GM23338 (cell line): ENCODE data around the gene TP53BP2. TPM values are rescaled to one million over a fixed set of nuclear protein-coding genes. Genes with fewer than 3 reads are reported as not detected.

Experiments
- ATAC-seq: fragments of 200-7000 bp; cut with Tn5 transposase; 3 replicates; pipeline ENCODE4 v1.9.1; 2020
- DNase-seq: peaks from one replicate; pipeline ENCODE4 v3.0.0-alpha.2; 2015; ENCODE audit warnings: low spot score
- H2AFZ ChIP-seq: fragments of 200-600 bp; sonication (generic); 2 replicates; pipeline ENCODE4 v1.8.0; 2016; ENCODE audit warnings: antibody characterized with exemption, mild to moderate bottlenecking, moderate library complexity
- H3F3A ChIP-seq: fragments of 200-600 bp; sonication (generic); replicated peaks from 2 replicates; pipeline ENCODE4 v1.8.0; 2017; ENCODE audit warnings: antibody characterized with exemption, mixed run types, low read depth
- H3K27ac ChIP-seq: fragments of 200-600 bp; sonication (generic); 2 replicates; pipeline ENCODE4 v1.6.1; 2016; ENCODE audit warnings: low read depth
- H3K27me3 ChIP-seq: fragments of 200-600 bp; sonication (generic); 2 replicates; pipeline ENCODE4 v1.8.0; 2016; ENCODE audit warnings: mild to moderate bottlenecking, mixed run types, moderate library complexity; ENCODE audit not compliant: insufficient read depth
- H3K36me3 ChIP-seq: fragments of 200-600 bp; sonication (generic); 2 replicates; pipeline ENCODE4 v1.8.0; 2016; ENCODE audit warnings: mild to moderate bottlenecking; ENCODE audit not compliant: insufficient read depth
- H3K4me1 ChIP-seq: fragments of 200-600 bp; sonication (generic); 2 replicates; pipeline ENCODE4 v1.8.0; 2016; ENCODE audit warnings: mild to moderate bottlenecking, moderate library complexity; ENCODE audit not compliant: insufficient read depth
- H3K4me2 ChIP-seq: fragments of 200-600 bp; sonication (generic); 2 replicates; pipeline ENCODE4 v1.7.1; 2017; ENCODE audit warnings: mixed run types
- H3K4me3 ChIP-seq: fragments of 200-600 bp; sonication (generic); 2 replicates; pipeline ENCODE4 v1.6.1; 2016; ENCODE audit warnings: mixed run types
- H3K79me2 ChIP-seq: fragments of 200-600 bp; sonication (generic); replicated peaks from 2 replicates; pipeline ENCODE4 v1.8.0; 2017; ENCODE audit warnings: mild to moderate bottlenecking; ENCODE audit not compliant: insufficient read depth
- H3K9me2 ChIP-seq: fragments of 200-600 bp; sonication (generic); 2 replicates; pipeline ENCODE4 v1.8.0; 2017; ENCODE audit not compliant: insufficient read depth
- H4K20me1 ChIP-seq: fragments of 200-600 bp; sonication (generic); replicated peaks from 2 replicates; pipeline ENCODE4 v1.8.0; 2017; ENCODE audit warnings: mild to moderate bottlenecking; ENCODE audit not compliant: insufficient read depth
- H3K27ac Mint-ChIP-seq: 2 replicates; pipeline ENCODE4 v1.8.0; 2020; ENCODE audit warnings: inconsistent platforms, mild to moderate bottlenecking, moderate library complexity, mixed read lengths
- H3K27me3 Mint-ChIP-seq: 3 replicates; pipeline ENCODE4 v1.8.0; 2022; ENCODE audit warnings: low read depth, mild to moderate bottlenecking, moderate library complexity, mixed read lengths, inconsistent platforms; ENCODE audit not compliant: insufficient read depth, poor library complexity
- H3K36me3 Mint-ChIP-seq: 3 replicates; pipeline ENCODE4 v1.8.0; 2021; ENCODE audit warnings: low read depth, mild to moderate bottlenecking, inconsistent platforms, moderate library complexity, mixed read lengths
- H3K4me1 Mint-ChIP-seq: 3 replicates; pipeline ENCODE4 v1.8.0; 2020; ENCODE audit warnings: mild to moderate bottlenecking, inconsistent platforms, mixed read lengths
- H3K4me3 Mint-ChIP-seq: 3 replicates; pipeline ENCODE4 v1.8.0; 2021; ENCODE audit warnings: moderate library complexity, mild to moderate bottlenecking, inconsistent platforms, mixed read lengths
- H3K9me3 Mint-ChIP-seq: 3 replicates; pipeline ENCODE4 v1.8.0; 2020; ENCODE audit warnings: moderate library complexity, mild to moderate bottlenecking, inconsistent platforms, mixed read lengths
- CREB1 ChIP-seq: fragments of 250-450 bp; sonication (Bioruptor Pico); IDR thresholded peaks from 2 replicates; pipeline ENCODE4 v1.5.0; 2020; ENCODE audit warnings: low read depth, mild to moderate bottlenecking, moderate library complexity
- CTCF ChIP-seq, 2 experiments: fragments of 200-600 bp in 1 of 2; sonication (generic) in 1 of 2; conservative IDR thresholded peaks; 2 replicates each; pipeline versions ENCODE4 v1.5.1 to v1.6.1; 2016 to 2017; ENCODE audit warnings: antibody characterized with exemption in 2 of 2, low read depth in 2 of 2, mild to moderate bottlenecking in 2 of 2, moderate library complexity in 1 of 2
- EZH2 ChIP-seq: fragments of 200-600 bp; sonication (generic); IDR thresholded peaks from one replicate; pipeline ENCODE4 v1.8.0; 2017; ENCODE audit warnings: antibody characterized with exemption, mild to moderate bottlenecking, low read depth; ENCODE audit not compliant: unreplicated experiment
- EZH2phosphoT487 ChIP-seq: fragments of 200-600 bp; sonication (generic); IDR thresholded peaks from one replicate; pipeline ENCODE4 v1.8.1; 2018; ENCODE audit warnings: antibody characterized with exemption; ENCODE audit not compliant: unreplicated experiment
- JUNB ChIP-seq: IDR thresholded peaks from one replicate; pipeline ENCODE4 v1.6.1; 2016; ENCODE audit warnings: antibody characterized with exemption; ENCODE audit not compliant: unreplicated experiment
- NANOG ChIP-seq: IDR thresholded peaks from 2 replicates; pipeline ENCODE4 v1.6.1; 2016; ENCODE audit warnings: antibody characterized with exemption, borderline replicate concordance
- POLR2AphosphoS5 ChIP-seq: IDR thresholded peaks from 2 replicates; pipeline ENCODE4 v1.6.1; 2016; ENCODE audit warnings: antibody characterized with exemption, low read depth
- STAT1 ChIP-seq: IDR thresholded peaks from one replicate; pipeline ENCODE4 v1.6.1; 2016; ENCODE audit warnings: antibody characterized with exemption; ENCODE audit not compliant: unreplicated experiment
- ZNF114 ChIP-seq: fragments of 250-450 bp; sonication (Bioruptor Pico); IDR thresholded peaks from 2 replicates; pipeline ENCODE4 v1.5.0; 2020; ENCODE audit warnings: mild to moderate bottlenecking, moderate library complexity
- ZNF331 ChIP-seq: fragments of 250-450 bp; sonication (Bioruptor Pico); IDR thresholded peaks from 2 replicates; pipeline ENCODE4 v1.5.0; 2020; ENCODE audit warnings: low read depth, mild to moderate bottlenecking, moderate library complexity
- ZNF462 ChIP-seq: fragments of 250-450 bp; sonication (Bioruptor Pico); IDR thresholded peaks from 2 replicates; pipeline ENCODE4 v1.5.0; 2020; ENCODE audit warnings: mild to moderate bottlenecking, moderate library complexity
- polyA plus RNA-seq: library from polyadenylated mRNA; unstranded; fragments of >200 nt; fragmentation: Nextera tagmentation; extraction: Ambion mirVana; gene quantifications from 2 replicates; pipeline ENCODE4 v1.2.1, GENCODE V29; 2016
- total RNA-seq: library from RNA; depleted of rRNA; stranded (reverse); fragments of >200 nt; shearing (Covaris generic); gene quantifications from 2 replicates; pipeline ENCODE4 v1.2.3, GENCODE V29; 2014
- TF ChIP-seq, protein P1 (sequence below): IDR thresholded peaks from one replicate; pipeline ENCODE4 v1.6.1; 2018; ENCODE audit warnings: antibody characterized with exemption; ENCODE audit not compliant: unreplicated experiment
- TF ChIP-seq, protein P2 (sequence below): IDR thresholded peaks from 2 replicates; pipeline ENCODE4 v1.6.1; 2016; ENCODE audit warnings: antibody characterized with exemption

TP53BP2 gene
- total and polyA plus RNA-seq, 2 experiments from 2014 or later = 10.1 to 32.9 TPM

DNA sequence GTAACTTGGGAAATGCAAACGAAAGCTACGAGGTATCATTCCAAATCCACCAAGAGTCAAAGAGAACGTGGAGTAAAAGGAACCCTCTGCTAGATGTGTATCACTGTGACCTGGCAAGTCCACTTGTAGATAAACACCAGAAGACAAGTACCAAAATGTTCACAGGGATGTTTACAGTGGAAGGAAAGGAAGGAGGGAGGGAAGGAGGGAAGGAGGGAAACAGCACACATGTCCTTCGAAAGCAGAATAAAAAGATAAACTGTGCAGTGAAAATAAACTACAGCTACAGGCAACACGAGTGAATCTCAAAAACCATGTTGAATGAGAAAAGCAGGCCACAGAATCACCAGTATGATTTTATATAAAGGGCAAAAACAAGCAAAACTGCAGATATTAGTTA, 59.9 kb downstream of the TP53BP2 start:
- DNase-seq (no peak), ATAC-seq (no peak)
- Histone ChIP-seq H3K4me1 (no peaks in the 10 kb centered on the region), H3K27ac (no peak overlapping the region), H3K79me2 (no peaks in the 10 kb centered on the region; the same call in 1 of the 2 replicates), H3K9me2 (no peaks in the 10 kb centered on the region), H3K36me3 (peaks cover 9% of the 10 kb centered on the region; the same call in 1 of the 2 replicates), H3K4me2 (no peak overlapping the region), H3K27me3 (no peaks in the 10 kb centered on the region), H2AFZ (no peak overlapping the region), H4K20me1 (peaks cover 2% of the 10 kb centered on the region; the same call in 1 of the 2 replicates), H3F3A (no peaks in the 10 kb centered on the region), H3K4me3 (no peak overlapping the region)
- Mint-ChIP-seq H3K4me3 (no peak overlapping the region), H3K36me3 (peaks cover 48% of the 10 kb centered on the region), H3K27ac (no peak overlapping the region; the same call in 1 of the 2 replicates), H3K27me3 (no peaks in the 10 kb centered on the region), H3K4me1 (no peaks in the 10 kb centered on the region), H3K9me3 (no peaks in the 10 kb centered on the region)
- TF ChIP-seq, protein P1, sequence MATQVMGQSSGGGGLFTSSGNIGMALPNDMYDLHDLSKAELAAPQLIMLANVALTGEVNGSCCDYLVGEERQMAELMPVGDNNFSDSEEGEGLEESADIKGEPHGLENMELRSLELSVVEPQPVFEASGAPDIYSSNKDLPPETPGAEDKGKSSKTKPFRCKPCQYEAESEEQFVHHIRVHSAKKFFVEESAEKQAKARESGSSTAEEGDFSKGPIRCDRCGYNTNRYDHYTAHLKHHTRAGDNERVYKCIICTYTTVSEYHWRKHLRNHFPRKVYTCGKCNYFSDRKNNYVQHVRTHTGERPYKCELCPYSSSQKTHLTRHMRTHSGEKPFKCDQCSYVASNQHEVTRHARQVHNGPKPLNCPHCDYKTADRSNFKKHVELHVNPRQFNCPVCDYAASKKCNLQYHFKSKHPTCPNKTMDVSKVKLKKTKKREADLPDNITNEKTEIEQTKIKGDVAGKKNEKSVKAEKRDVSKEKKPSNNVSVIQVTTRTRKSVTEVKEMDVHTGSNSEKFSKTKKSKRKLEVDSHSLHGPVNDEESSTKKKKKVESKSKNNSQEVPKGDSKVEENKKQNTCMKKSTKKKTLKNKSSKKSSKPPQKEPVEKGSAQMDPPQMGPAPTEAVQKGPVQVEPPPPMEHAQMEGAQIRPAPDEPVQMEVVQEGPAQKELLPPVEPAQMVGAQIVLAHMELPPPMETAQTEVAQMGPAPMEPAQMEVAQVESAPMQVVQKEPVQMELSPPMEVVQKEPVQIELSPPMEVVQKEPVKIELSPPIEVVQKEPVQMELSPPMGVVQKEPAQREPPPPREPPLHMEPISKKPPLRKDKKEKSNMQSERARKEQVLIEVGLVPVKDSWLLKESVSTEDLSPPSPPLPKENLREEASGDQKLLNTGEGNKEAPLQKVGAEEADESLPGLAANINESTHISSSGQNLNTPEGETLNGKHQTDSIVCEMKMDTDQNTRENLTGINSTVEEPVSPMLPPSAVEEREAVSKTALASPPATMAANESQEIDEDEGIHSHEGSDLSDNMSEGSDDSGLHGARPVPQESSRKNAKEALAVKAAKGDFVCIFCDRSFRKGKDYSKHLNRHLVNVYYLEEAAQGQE = no peak
- TF ChIP-seq NANOG (no peak), ZNF462 (CRISPR knock-in tag) (no peak), EZH2 (no peak), ZNF331 (CRISPR knock-in tag) (no peak), ZNF114 (CRISPR knock-in tag) (no peak), EZH2phosphoT487 (no peak), CREB1 (CRISPR knock-in tag) (no peak), CTCF (conservative IDR thresholded peaks at IDR 0.05; ENCODE audit: low read depth in 2 of 2) (no peak), JUNB (no peak), POLR2AphosphoS5 (no peak), STAT1 (no peak)
- TF ChIP-seq, protein P2, sequence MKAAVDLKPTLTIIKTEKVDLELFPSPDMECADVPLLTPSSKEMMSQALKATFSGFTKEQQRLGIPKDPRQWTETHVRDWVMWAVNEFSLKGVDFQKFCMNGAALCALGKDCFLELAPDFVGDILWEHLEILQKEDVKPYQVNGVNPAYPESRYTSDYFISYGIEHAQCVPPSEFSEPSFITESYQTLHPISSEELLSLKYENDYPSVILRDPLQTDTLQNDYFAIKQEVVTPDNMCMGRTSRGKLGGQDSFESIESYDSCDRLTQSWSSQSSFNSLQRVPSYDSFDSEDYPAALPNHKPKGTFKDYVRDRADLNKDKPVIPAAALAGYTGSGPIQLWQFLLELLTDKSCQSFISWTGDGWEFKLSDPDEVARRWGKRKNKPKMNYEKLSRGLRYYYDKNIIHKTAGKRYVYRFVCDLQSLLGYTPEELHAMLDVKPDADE = no peak
